Loucy (cell line): Measurements from ENCODE around the gene GREB1.

ENCODE experiments used
- H2AFZ ChIP-seq: fragments of 200-600 bp; sonication (generic); 2 replicates; pipeline ENCODE4 v1.6.0; 2016; ENCODE audit warnings: antibody characterized with exemption, mild to moderate bottlenecking, low read length, moderate library complexity
- H3F3A ChIP-seq: fragments of 200-600 bp; 2 replicates; pipeline ENCODE4 v1.6.0; 2016; ENCODE audit warnings: antibody characterized with exemption, low read depth, mild to moderate bottlenecking
- H3K27me3 ChIP-seq: fragments of 200-600 bp; sonication (generic); 2 replicates; pipeline ENCODE4 v1.6.1; 2014; ENCODE audit warnings: low read length, mild to moderate bottlenecking; ENCODE audit not compliant: insufficient read depth, poor library complexity, severe bottlenecking
- H3K36me3 ChIP-seq: fragments of 200-600 bp; sonication (generic); 2 replicates; pipeline ENCODE4 v1.6.1; 2016; ENCODE audit warnings: low read length; ENCODE audit not compliant: insufficient read depth
- H3K4me1 ChIP-seq: fragments of 200-600 bp; sonication (generic); 2 replicates; pipeline ENCODE4 v1.5.1; 2014; ENCODE audit warnings: low read length, mild to moderate bottlenecking; ENCODE audit not compliant: insufficient read depth, poor library complexity, severe bottlenecking
- H3K4me2 ChIP-seq: fragments of 200-600 bp; sonication (generic); 2 replicates; pipeline ENCODE4 v1.6.0; 2014; ENCODE audit warnings: antibody characterized with exemption, low read length, low read depth, mild to moderate bottlenecking; ENCODE audit not compliant: poor library complexity, severe bottlenecking
- H3K4me3 ChIP-seq: fragments of 200-600 bp; sonication (generic); 2 replicates; pipeline ENCODE4 v1.5.1; 2014; ENCODE audit warnings: low read length, mild to moderate bottlenecking, mixed read lengths; ENCODE audit not compliant: poor library complexity, severe bottlenecking
- H3K79me2 ChIP-seq: fragments of 200-600 bp; sonication (generic); 2 replicates; pipeline ENCODE4 v1.6.1; 2014; ENCODE audit warnings: low read length; ENCODE audit not compliant: insufficient read depth
- H3K9ac ChIP-seq: fragments of 200-600 bp; sonication (generic); 2 replicates; pipeline ENCODE4 v1.6.0; 2014; ENCODE audit warnings: mild to moderate bottlenecking, low read depth, low read length, moderate library complexity; ENCODE audit not compliant: poor library complexity, severe bottlenecking
- H3K9me2 ChIP-seq: fragments of 200-600 bp; sonication (generic); replicated peaks from 2 replicates; pipeline ENCODE4 v1.6.1; 2016; ENCODE audit warnings: low read depth, low read length, mixed read lengths
- H3K9me3 ChIP-seq: fragments of 200-600 bp; sonication (generic); 2 replicates; pipeline ENCODE4 v1.6.1; 2014; ENCODE audit warnings: mild to moderate bottlenecking, antibody characterized with exemption, low read length, low read depth; ENCODE audit not compliant: insufficient read depth
- H4K20me1 ChIP-seq: fragments of 200-600 bp; sonication (generic); 2 replicates; pipeline ENCODE4 v1.6.0; 2014; ENCODE audit warnings: antibody characterized with exemption, low read length, mild to moderate bottlenecking; ENCODE audit not compliant: insufficient read depth, poor library complexity, severe bottlenecking
- CTCF ChIP-seq: fragments of 200-600 bp; sonication (generic); conservative IDR thresholded peaks from 2 replicates; pipeline ENCODE4 v1.5.1; 2014; ENCODE audit warnings: mild to moderate bottlenecking, antibody characterized with exemption, low read length
- EZH2phosphoT487 ChIP-seq: fragments of 200-600 bp; IDR thresholded peaks from 2 replicates; pipeline ENCODE4 v1.6.1; 2018; ENCODE audit warnings: antibody characterized with exemption, mild to moderate bottlenecking, moderate library complexity, borderline replicate concordance

GREB1 gene

GRCh38 chr2:11512431-11512830, 21.4 kb upstream of the GREB1 start:
- no peaks in the 10 kb centered on the region for H3K27me3 ChIP-seq
- no peaks in the 10 kb centered on the region for H3K4me1 ChIP-seq
- TF ChIP-seq CTCF (no peak), EZH2phosphoT487 (no peak)
- H2AFZ ChIP-seq: no peak overlapping the region
- H3K9me3 ChIP-seq: no peaks in the 10 kb centered on the region
- no peaks in the 10 kb centered on the region for H3F3A ChIP-seq
- no peaks in the 10 kb centered on the region for H3K79me2 ChIP-seq
- H3K4me2 ChIP-seq: no peak overlapping the region
- H3K4me3 ChIP-seq: no peak overlapping the region
- H3K9me2 ChIP-seq: no peaks in the 10 kb centered on the region
- H3K9ac ChIP-seq: no peak overlapping the region
- H4K20me1 ChIP-seq: no peaks in the 10 kb centered on the region
- H3K36me3 ChIP-seq: no peaks in the 10 kb centered on the region

GRCh38 chr2:11513319-11513718, 20.5 kb upstream of the GREB1 start:
- Histone ChIP-seq H3K79me2 (no peaks in the 10 kb centered on the region), H3K9me2 (no peaks in the 10 kb centered on the region), H3K4me1 (no peaks in the 10 kb centered on the region), H3K4me3 (no peak overlapping the region), H2AFZ (no peak overlapping the region), H3K9ac (no peak overlapping the region), H4K20me1 (no peaks in the 10 kb centered on the region), H3K27me3 (no peaks in the 10 kb centered on the region), H3K36me3 (no peaks in the 10 kb centered on the region), H3K9me3 (no peaks in the 10 kb centered on the region), H3F3A (no peaks in the 10 kb centered on the region), H3K4me2 (no peak overlapping the region)
- no peak for TF ChIP-seq CTCF
- no peak for TF ChIP-seq EZH2phosphoT487

- H4K20me1 ChIP-seq: no peaks in the 10 kb centered on the region
- H3K4me1 ChIP-seq: no peaks in the 10 kb centered on the region
- H3K27me3 ChIP-seq: no peaks in the 10 kb centered on the region
- H3K4me2 ChIP-seq: no peak overlapping the region
- H3K79me2 ChIP-seq: no peaks in the 10 kb centered on the region
- no peak for TF ChIP-seq CTCF
- no peak for TF ChIP-seq EZH2phosphoT487
- H3K36me3 ChIP-seq: no peaks in the 10 kb centered on the region
- no peaks in the 10 kb centered on the region for H3K9me2 ChIP-seq
- no peaks in the 10 kb centered on the region for H3F3A ChIP-seq
- no peaks in the 10 kb centered on the region for H3K9me3 ChIP-seq
- no peak overlapping the region for H3K4me3 ChIP-seq
- no peak overlapping the region for H3K9ac ChIP-seq
- no peak overlapping the region for H2AFZ ChIP-seq
These were observed 19.6 kb upstream of the GREB1 start for GRCh38 chr2:11514081-11514730.
